GM23338 (cell line): Measurements from ENCODE around the gene PRR13. TPM values are rescaled to one million over a fixed set of nuclear protein-coding genes. Genes with fewer than 3 reads are reported as not detected.
A peak's percentile ranks its signal among the peaks of the same experiment; 100 is the strongest.
"Not testable (repeated sequence)": the region's sequence is repeated elsewhere in the genome, so short reads cannot be mapped to it uniquely, and the experiment has no call there.

ENCODE experiments used
- ATAC-seq: fragments of 200-7000 bp; cut with Tn5 transposase; 3 replicates; pipeline ENCODE4 v1.9.1; 2020
- DNase-seq: peaks from one replicate; pipeline ENCODE4 v3.0.0-alpha.2; 2015; ENCODE audit warnings: low spot score
- H2AFZ ChIP-seq: fragments of 200-600 bp; sonication (generic); 2 replicates; pipeline ENCODE4 v1.8.0; 2016; ENCODE audit warnings: antibody characterized with exemption, mild to moderate bottlenecking, moderate library complexity
- H3F3A ChIP-seq: fragments of 200-600 bp; sonication (generic); replicated peaks from 2 replicates; pipeline ENCODE4 v1.8.0; 2017; ENCODE audit warnings: antibody characterized with exemption, mixed run types, low read depth
- H3K27ac ChIP-seq: fragments of 200-600 bp; sonication (generic); 2 replicates; pipeline ENCODE4 v1.6.1; 2016; ENCODE audit warnings: low read depth
- H3K27me3 ChIP-seq: fragments of 200-600 bp; sonication (generic); 2 replicates; pipeline ENCODE4 v1.8.0; 2016; ENCODE audit warnings: mild to moderate bottlenecking, mixed run types, moderate library complexity; ENCODE audit not compliant: insufficient read depth
- H3K36me3 ChIP-seq: fragments of 200-600 bp; sonication (generic); 2 replicates; pipeline ENCODE4 v1.8.0; 2016; ENCODE audit warnings: mild to moderate bottlenecking; ENCODE audit not compliant: insufficient read depth
- H3K4me1 ChIP-seq: fragments of 200-600 bp; sonication (generic); 2 replicates; pipeline ENCODE4 v1.8.0; 2016; ENCODE audit warnings: mild to moderate bottlenecking, moderate library complexity; ENCODE audit not compliant: insufficient read depth
- H3K4me2 ChIP-seq: fragments of 200-600 bp; sonication (generic); 2 replicates; pipeline ENCODE4 v1.7.1; 2017; ENCODE audit warnings: mixed run types
- H3K4me3 ChIP-seq: fragments of 200-600 bp; sonication (generic); 2 replicates; pipeline ENCODE4 v1.6.1; 2016; ENCODE audit warnings: mixed run types
- H3K79me2 ChIP-seq: fragments of 200-600 bp; sonication (generic); replicated peaks from 2 replicates; pipeline ENCODE4 v1.8.0; 2017; ENCODE audit warnings: mild to moderate bottlenecking; ENCODE audit not compliant: insufficient read depth
- H3K9me2 ChIP-seq: fragments of 200-600 bp; sonication (generic); 2 replicates; pipeline ENCODE4 v1.8.0; 2017; ENCODE audit not compliant: insufficient read depth
- H4K20me1 ChIP-seq: fragments of 200-600 bp; sonication (generic); replicated peaks from 2 replicates; pipeline ENCODE4 v1.8.0; 2017; ENCODE audit warnings: mild to moderate bottlenecking; ENCODE audit not compliant: insufficient read depth
- H3K27ac Mint-ChIP-seq: 2 replicates; pipeline ENCODE4 v1.8.0; 2020; ENCODE audit warnings: inconsistent platforms, mild to moderate bottlenecking, moderate library complexity, mixed read lengths
- H3K27me3 Mint-ChIP-seq: 3 replicates; pipeline ENCODE4 v1.8.0; 2022; ENCODE audit warnings: low read depth, mild to moderate bottlenecking, moderate library complexity, mixed read lengths, inconsistent platforms; ENCODE audit not compliant: insufficient read depth, poor library complexity
- H3K36me3 Mint-ChIP-seq: 3 replicates; pipeline ENCODE4 v1.8.0; 2021; ENCODE audit warnings: low read depth, mild to moderate bottlenecking, inconsistent platforms, moderate library complexity, mixed read lengths
- H3K4me1 Mint-ChIP-seq: 3 replicates; pipeline ENCODE4 v1.8.0; 2020; ENCODE audit warnings: mild to moderate bottlenecking, inconsistent platforms, mixed read lengths
- H3K4me3 Mint-ChIP-seq: 3 replicates; pipeline ENCODE4 v1.8.0; 2021; ENCODE audit warnings: moderate library complexity, mild to moderate bottlenecking, inconsistent platforms, mixed read lengths
- H3K9me3 Mint-ChIP-seq: 3 replicates; pipeline ENCODE4 v1.8.0; 2020; ENCODE audit warnings: moderate library complexity, mild to moderate bottlenecking, inconsistent platforms, mixed read lengths
- CREB1 ChIP-seq: fragments of 250-450 bp; sonication (Bioruptor Pico); IDR thresholded peaks from 2 replicates; pipeline ENCODE4 v1.5.0; 2020; ENCODE audit warnings: low read depth, mild to moderate bottlenecking, moderate library complexity
- EZH2 ChIP-seq: fragments of 200-600 bp; sonication (generic); IDR thresholded peaks from one replicate; pipeline ENCODE4 v1.8.0; 2017; ENCODE audit warnings: antibody characterized with exemption, mild to moderate bottlenecking, low read depth; ENCODE audit not compliant: unreplicated experiment
- EZH2phosphoT487 ChIP-seq: fragments of 200-600 bp; sonication (generic); IDR thresholded peaks from one replicate; pipeline ENCODE4 v1.8.1; 2018; ENCODE audit warnings: antibody characterized with exemption; ENCODE audit not compliant: unreplicated experiment
- NANOG ChIP-seq: IDR thresholded peaks from 2 replicates; pipeline ENCODE4 v1.6.1; 2016; ENCODE audit warnings: antibody characterized with exemption, borderline replicate concordance
- POLR2AphosphoS5 ChIP-seq: IDR thresholded peaks from 2 replicates; pipeline ENCODE4 v1.6.1; 2016; ENCODE audit warnings: antibody characterized with exemption, low read depth
- STAT1 ChIP-seq: IDR thresholded peaks from one replicate; pipeline ENCODE4 v1.6.1; 2016; ENCODE audit warnings: antibody characterized with exemption; ENCODE audit not compliant: unreplicated experiment
- ZNF114 ChIP-seq: fragments of 250-450 bp; sonication (Bioruptor Pico); IDR thresholded peaks from 2 replicates; pipeline ENCODE4 v1.5.0; 2020; ENCODE audit warnings: mild to moderate bottlenecking, moderate library complexity
- ZNF462 ChIP-seq: fragments of 250-450 bp; sonication (Bioruptor Pico); IDR thresholded peaks from 2 replicates; pipeline ENCODE4 v1.5.0; 2020; ENCODE audit warnings: mild to moderate bottlenecking, moderate library complexity
- polyA plus RNA-seq: library from polyadenylated mRNA; unstranded; fragments of >200 nt; fragmentation: Nextera tagmentation; extraction: Ambion mirVana; gene quantifications from 2 replicates; pipeline ENCODE4 v1.2.1, GENCODE V29; 2016
- total RNA-seq: library from RNA; depleted of rRNA; stranded (reverse); fragments of >200 nt; shearing (Covaris generic); gene quantifications from 2 replicates; pipeline ENCODE4 v1.2.3, GENCODE V29; 2014
- TF ChIP-seq, protein P1 (sequence below): IDR thresholded peaks from one replicate; pipeline ENCODE4 v1.6.1; 2018; ENCODE audit warnings: antibody characterized with exemption; ENCODE audit not compliant: unreplicated experiment
- TF ChIP-seq, protein P2 (sequence below): IDR thresholded peaks from 2 replicates; pipeline ENCODE4 v1.6.1; 2016; ENCODE audit warnings: antibody characterized with exemption

The PRR13 gene
- total and polyA plus RNA-seq, 2 experiments from 2014 or later: 70.5 to 303 TPM

GRCh38 chr12:53399896-53400295 lies 41.6 kb upstream of the PRR13 start (continued):
- TF ChIP-seq STAT1: no peak

- peaks cover 21% of the 10 kb centered on the region for H3K36me3 Mint-ChIP-seq
- not testable (repeated sequence) for H3K4me1 ChIP-seq, H4K20me1 ChIP-seq, H3K27me3 ChIP-seq, H3K4me2 ChIP-seq, H3K4me1 Mint-ChIP-seq, ATAC-seq, H3K9me2 ChIP-seq, H3K9me3 Mint-ChIP-seq, H3K27ac Mint-ChIP-seq, DNase-seq, H3K36me3 ChIP-seq, H3F3A ChIP-seq, H2AFZ ChIP-seq, H3K4me3 Mint-ChIP-seq, H3K27me3 Mint-ChIP-seq, H3K4me3 ChIP-seq
- peaks cover 51% of the 10 kb centered on the region for H3K79me2 ChIP-seq
- H3K27ac ChIP-seq: 0 out of 2 replicates have a peak overlapping the region, but pooled peaks have one; percentile 26
These were observed 39.2 kb upstream of the PRR13 start for GRCh38 chr12:53402351-53402750.

GRCh38 chr12:53402871-53403270 lies 38.7 kb upstream of the PRR13 start:
- no peak overlapping the region for H3K4me3 ChIP-seq
- Mint-ChIP-seq H3K4me1 (no peaks in the 10 kb centered on the region), H3K36me3 (peaks cover 21% of the 10 kb centered on the region), H3K27ac (peak overlapping the region; percentile 70; the same call in 1 of the 2 replicates), H3K4me3 (no peak overlapping the region), H3K27me3 (no peaks in the 10 kb centered on the region), H3K9me3 (no peaks in the 10 kb centered on the region)
- H3F3A ChIP-seq: no peaks in the 10 kb centered on the region
- H3K36me3 ChIP-seq: peaks cover 10% of the 10 kb centered on the region; the same call in 1 of the 2 replicates
- H3K4me2 ChIP-seq: no peak overlapping the region
- no peak overlapping the region for H3K27ac ChIP-seq
- H2AFZ ChIP-seq: no peak overlapping the region
- H4K20me1 ChIP-seq: peaks cover 4% of the 10 kb centered on the region
- H3K79me2 ChIP-seq: peaks cover 46% of the 10 kb centered on the region
- no peaks in the 10 kb centered on the region for H3K27me3 ChIP-seq
- no peaks in the 10 kb centered on the region for H3K4me1 ChIP-seq
- DNase-seq (no peak), ATAC-seq (no peak)
- H3K9me2 ChIP-seq: no peaks in the 10 kb centered on the region
- TF ChIP-seq STAT1 (no peak), NANOG (no peak), EZH2phosphoT487 (no peak), CREB1 (no peak), EZH2 (no peak), ZNF462 (CRISPR knock-in tag) (no peak), POLR2AphosphoS5 (no peak), ZNF114 (CRISPR knock-in tag) (no peak)
- TF ChIP-seq, protein P1, sequence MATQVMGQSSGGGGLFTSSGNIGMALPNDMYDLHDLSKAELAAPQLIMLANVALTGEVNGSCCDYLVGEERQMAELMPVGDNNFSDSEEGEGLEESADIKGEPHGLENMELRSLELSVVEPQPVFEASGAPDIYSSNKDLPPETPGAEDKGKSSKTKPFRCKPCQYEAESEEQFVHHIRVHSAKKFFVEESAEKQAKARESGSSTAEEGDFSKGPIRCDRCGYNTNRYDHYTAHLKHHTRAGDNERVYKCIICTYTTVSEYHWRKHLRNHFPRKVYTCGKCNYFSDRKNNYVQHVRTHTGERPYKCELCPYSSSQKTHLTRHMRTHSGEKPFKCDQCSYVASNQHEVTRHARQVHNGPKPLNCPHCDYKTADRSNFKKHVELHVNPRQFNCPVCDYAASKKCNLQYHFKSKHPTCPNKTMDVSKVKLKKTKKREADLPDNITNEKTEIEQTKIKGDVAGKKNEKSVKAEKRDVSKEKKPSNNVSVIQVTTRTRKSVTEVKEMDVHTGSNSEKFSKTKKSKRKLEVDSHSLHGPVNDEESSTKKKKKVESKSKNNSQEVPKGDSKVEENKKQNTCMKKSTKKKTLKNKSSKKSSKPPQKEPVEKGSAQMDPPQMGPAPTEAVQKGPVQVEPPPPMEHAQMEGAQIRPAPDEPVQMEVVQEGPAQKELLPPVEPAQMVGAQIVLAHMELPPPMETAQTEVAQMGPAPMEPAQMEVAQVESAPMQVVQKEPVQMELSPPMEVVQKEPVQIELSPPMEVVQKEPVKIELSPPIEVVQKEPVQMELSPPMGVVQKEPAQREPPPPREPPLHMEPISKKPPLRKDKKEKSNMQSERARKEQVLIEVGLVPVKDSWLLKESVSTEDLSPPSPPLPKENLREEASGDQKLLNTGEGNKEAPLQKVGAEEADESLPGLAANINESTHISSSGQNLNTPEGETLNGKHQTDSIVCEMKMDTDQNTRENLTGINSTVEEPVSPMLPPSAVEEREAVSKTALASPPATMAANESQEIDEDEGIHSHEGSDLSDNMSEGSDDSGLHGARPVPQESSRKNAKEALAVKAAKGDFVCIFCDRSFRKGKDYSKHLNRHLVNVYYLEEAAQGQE: no peak
- TF ChIP-seq, protein P2, sequence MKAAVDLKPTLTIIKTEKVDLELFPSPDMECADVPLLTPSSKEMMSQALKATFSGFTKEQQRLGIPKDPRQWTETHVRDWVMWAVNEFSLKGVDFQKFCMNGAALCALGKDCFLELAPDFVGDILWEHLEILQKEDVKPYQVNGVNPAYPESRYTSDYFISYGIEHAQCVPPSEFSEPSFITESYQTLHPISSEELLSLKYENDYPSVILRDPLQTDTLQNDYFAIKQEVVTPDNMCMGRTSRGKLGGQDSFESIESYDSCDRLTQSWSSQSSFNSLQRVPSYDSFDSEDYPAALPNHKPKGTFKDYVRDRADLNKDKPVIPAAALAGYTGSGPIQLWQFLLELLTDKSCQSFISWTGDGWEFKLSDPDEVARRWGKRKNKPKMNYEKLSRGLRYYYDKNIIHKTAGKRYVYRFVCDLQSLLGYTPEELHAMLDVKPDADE: no peak
